HG03039 (cell line): ENCODE measurements around the gene NFE2L1.
A peak's percentile ranks its signal among the peaks of the same experiment; 100 is the strongest.

Source experiments
- ATAC-seq: cut with Tn5 transposase; IDR thresholded peaks from one replicate; pipeline ENCODE4 v1.9.1; 2021; ENCODE audit warnings: mild to moderate bottlenecking, moderate library complexity; ENCODE audit not compliant: unreplicated experiment

Gene NFE2L1

DNA sequence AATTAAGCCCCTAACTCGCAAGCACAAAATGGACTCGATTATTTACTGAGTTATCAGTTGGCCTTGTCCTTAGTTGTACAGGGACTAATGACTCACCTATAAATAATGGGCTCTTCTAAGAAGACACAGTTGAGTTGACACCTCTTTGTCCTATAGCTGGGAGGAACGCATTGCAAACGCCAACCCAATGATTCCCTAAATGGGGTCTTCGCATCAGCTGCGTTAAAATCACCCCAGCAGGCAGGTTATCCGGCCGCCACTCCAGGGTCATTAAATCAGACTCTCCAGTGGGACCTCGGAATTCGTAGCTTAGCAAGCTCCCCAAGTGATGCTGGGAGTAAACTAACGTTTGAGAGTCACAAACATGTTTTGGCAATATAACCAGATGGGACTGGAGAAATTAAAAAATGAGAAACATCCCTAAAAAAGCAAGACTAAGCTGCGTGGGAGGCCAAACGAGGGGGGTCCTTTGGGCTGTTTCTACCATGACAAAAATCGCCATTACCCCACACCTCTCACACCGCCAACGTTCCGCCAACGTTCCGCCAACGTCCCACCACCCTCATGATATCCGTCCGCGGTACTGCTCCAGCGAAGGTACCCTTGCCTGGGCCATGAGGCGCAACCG lies 932 bp upstream of the NFE2L1 start:
- ATAC-seq: no peak

DNA sequence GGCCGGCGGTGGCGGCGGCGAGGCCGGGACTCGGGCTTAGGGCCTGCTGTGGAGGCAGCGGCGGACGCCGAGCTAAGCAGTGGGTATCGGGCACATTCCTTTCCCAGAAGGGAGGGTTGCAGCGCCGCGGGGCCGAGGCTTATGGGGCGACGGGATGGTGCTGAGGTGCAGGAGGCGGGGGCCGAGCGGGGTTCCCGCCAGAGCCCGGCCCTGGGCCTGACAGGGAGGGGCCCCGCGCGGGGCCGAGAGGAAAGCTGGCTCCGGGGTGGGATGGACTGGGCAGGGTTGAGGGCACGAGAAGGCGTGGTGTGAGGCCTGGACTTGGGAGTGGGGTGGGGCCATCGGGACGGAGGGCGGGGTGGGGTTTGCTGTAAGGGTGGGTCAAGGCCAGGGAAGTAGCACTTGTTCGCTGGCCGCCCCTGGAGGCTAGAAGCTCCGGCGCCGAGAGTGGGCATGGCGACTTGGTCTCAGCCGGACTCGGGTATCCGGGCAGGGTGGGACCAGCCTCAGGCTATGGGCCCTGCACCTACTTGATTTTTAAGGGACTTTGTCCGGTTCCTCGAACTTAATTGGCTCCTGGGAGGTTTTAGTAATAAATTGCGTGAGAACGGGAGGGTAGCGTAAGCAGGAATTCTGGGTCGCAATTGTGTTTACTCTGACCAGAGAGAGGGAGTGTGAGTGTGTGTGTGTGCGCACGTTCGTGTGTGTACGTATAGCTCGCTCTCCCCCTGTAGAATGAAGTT lies 396 bp downstream of the NFE2L1 start:
- ATAC-seq: peak; percentile 34

DNA sequence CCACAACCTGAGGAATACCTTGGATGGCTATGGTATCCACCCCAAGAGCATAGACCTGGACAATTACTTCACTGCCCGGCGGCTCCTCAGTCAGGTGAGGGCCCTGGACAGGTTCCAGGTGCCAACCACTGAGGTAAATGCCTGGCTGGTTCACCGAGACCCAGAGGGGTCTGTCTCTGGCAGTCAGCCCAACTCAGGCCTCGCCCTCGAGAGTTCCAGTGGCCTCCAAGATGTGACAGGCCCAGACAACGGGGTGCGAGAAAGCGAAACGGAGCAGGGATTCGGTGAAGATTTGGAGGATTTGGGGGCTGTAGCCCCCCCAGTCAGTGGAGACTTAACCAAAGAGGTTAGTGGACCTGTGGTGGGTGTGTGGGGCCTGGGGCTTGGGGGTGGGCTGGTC lies 3.1 kb downstream of the NFE2L1 start:
- ATAC-seq: no peak

DNA sequence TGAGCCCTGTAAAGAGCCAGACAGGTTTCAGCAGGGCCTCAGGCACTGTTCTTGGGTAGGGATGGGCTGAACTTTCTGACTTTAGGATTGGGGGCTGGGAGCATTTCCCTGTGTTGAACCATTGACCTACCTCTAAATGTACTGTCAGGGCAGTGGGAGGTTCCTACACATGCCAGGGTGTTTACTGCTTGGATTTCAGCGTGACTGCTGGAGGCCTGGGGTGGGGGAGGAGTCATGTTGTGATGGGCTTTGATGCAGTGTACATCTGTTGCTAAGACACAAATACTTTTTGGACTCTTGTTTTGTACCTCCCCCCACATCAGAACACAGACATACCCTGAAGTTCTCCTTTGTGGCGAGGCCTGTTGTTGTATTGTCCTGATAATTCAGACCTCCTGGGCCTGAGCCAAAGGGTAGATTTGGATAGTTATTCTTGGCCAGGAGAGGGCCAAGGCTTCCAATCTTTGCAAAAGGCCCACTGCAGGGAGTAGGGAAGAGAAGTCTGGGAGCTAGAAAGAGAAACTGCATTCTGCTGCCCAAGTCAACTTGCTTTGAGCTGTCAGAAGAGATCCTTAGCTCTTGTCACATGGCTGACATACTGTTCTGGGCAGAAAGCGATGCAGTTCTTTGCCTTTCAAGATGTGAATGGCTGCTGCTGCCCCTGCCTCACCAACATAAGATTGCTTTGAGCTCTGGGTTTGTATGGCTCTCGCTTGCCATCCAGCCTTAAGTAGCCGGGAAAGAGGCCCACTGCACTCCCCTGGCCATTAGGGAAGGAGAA lies 3.7 kb downstream of the NFE2L1 start:
- no peak for ATAC-seq

DNA sequence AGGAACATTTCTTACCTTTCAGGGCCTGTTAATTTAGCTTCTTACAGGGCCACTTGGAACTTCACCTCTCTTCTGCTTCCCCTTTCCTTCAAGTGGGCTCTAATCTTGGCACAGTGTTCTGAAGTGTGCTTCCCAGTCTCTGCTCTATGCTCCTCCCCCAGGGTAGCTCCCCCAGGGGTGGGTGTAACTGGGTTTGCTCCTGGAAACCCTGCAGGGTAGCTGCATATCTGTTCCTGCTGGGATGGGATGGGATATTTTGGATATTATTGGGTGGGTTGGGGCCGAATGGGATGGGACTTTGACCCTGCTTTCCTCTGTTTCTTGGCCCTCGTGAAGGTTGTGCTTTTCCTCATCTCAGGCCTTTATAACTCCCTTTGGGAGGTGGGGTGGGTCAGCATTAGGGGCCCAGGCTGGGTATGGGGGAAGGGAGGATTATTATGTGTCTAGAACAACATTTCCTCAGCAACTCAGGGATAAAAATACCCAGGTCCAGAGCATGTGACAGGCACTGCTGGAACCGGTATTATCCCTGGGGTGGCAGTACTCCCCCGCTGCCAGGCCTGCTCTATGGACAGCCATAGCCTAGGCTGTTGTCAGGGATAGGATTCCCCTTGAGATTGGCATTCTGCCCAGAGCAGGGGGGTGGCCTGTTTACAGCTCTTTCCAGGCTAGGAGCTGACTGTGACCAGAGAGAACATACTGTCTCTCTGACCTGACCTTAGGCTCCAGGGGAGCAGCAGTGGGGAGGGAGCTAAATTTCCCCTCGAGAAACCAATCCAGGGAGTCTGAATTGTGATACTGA lies 5.0 kb downstream of the NFE2L1 start:
- ATAC-seq: no peak

DNA sequence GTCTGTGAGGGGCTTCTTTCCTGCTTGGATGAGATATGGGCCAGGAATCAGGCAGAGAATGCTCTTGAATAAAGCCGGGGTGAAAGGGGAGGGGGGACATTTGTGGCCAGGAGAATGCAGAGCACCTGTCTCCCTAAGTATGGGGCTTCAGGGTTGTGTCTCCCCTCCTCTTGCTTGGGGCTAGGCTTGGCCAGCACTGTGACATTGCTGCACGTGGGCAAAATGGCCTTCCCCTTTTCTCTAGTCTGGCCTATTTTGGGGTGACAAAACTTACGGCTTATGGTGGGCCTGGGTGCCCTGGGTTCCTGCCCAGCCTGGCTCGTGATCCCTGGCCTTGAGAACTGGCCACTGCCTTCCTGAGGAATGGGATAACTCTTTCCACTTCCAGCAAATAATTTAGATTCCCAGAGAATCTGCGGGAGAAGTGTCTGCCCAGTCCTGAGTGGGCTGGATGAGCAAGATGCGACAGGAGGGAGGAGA lies 5.6 kb downstream of the NFE2L1 start:
- ATAC-seq: no peak

DNA sequence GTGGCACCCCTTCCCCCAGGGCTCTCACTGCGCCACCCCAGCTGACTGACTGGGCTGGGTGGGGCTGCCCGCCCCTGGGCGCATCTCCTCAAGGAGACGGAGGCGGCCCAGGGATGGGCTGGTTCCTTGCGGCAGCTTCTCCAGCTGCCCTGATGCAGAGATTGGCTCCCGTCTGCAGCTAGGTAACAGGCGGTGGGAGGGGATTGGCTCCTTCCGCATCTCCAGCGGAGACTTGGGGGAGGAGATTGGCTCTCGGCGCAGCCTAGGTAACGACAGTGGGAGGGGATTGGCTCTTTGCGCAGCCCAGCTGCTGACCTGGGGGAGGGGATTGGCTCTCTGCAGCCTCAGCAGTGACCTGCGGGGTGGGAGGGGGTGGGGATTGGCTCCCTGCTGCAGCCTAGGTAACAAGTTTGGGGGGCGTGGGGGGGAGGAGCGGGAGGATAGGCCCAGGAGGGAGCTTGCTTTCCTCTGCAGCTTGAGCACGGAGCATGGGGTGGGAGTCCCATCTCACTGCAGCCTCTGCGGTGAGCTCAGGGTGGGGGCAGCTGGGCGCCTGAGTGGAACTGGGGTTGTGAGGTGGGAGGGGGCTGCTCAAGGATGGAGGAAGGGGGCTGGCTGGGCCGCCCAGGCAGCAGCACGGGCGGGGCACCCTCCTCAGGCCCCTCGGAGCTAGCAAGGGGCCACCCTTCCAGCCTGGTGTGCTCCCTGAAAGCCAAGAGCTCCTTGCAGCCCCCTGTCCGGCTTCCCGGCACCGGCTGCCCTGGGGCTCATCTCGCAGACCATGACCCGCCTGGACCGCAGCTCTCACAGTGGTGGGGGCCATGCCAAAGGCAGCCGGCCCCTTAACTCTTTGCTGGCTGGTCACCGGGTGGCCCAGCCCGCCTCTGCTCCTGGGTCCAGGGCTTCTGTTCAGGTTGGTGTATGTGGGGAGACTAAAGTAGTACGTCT lies 6.4 kb downstream of the NFE2L1 start:
- no peak for ATAC-seq

DNA sequence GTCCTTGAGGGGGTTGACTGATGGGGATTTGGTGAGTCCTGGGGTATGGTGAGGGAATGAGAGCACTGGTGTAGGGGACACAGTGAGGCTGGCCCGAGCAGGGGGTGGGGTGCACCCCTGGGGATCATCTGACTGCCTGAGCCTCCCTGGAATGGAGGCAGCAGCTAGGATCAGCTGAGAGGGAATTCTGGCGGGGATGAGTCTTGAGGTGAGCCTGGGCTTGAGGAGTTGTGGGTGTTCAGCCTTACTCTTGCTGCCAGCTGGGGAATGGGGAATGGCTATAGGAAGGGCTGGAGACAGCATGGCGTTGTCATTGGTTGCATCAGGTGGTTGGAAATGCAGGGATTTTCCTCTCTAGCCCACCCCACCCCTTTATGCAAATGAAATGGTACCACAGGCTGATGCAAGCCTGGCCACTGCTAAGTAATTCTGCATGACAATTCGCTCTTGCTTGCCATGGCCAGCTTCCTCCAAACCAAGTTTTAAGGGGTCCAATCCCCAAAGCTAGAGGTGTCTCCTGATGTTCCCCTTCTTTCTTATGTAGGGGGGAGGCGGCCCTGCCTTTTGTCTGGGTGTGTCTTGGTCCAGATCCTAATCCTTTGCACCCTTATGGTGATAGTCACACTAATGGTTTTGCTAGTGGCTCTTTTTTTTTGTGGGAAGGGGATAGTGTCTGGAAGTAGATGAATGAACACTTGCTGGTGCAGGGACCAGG lies 7.5 kb downstream of the NFE2L1 start:
- ATAC-seq: no peak

DNA sequence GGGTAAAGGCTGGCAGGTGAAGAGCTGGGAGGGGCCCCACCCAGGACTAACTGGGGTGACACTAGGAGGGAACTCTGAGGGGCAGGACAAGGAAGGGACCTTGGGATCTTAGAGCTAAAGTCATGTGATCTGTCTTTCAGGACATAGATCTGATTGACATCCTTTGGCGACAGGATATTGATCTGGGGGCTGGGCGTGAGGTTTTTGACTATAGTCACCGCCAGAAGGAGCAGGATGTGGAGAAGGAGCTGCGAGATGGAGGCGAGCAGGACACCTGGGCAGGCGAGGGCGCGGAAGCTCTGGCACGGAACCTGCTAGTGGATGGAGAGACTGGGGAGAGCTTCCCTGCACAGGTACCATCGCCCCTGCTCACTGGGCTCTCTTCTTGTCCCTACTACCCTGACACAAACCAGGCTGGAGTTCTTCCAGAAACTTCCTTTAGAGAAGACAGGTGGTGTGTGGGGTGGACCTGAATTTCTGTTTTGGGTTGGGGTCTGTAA lies 8.1 kb downstream of the NFE2L1 start:
- no peak for ATAC-seq

DNA sequence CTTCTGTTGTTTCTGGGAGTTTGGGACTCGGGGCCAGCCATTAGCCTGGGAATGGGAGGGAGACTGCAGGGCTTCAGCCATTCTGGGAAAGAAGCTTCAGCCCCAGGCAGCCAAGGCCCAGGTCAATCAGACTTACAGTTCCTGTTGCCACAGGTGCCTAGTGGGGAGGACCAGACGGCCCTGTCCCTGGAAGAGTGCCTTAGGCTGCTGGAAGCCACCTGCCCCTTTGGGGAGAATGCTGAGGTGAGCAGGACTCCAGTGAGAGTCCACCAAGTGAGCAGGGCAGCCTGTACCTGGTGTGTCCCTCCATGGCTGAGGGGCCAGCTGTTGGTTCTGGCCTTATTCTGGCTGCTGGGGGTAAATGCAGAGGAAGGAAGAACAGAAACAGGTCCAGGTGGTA lies 8.7 kb downstream of the NFE2L1 start:
- no peak for ATAC-seq

DNA sequence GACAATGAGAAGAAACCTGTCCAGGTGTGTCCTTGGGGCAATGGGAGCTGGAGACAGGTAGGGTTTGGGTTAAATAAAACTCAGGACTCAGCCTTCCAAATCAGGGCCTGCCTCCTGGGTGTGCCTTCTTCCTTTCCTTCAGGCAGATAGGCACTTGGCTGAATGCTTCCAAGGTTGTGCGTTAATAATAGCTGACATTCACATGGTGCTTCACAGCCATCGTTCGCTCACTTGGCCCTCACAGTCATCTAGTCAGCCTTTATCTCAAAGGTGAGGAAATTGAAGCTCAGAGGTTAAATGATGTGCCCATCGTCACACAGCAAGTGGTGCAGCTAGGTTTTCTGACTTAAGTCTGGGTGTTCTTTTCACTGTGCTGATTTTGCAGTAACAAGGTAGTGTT lies 9.5 kb downstream of the NFE2L1 start:
- no peak for ATAC-seq

DNA sequence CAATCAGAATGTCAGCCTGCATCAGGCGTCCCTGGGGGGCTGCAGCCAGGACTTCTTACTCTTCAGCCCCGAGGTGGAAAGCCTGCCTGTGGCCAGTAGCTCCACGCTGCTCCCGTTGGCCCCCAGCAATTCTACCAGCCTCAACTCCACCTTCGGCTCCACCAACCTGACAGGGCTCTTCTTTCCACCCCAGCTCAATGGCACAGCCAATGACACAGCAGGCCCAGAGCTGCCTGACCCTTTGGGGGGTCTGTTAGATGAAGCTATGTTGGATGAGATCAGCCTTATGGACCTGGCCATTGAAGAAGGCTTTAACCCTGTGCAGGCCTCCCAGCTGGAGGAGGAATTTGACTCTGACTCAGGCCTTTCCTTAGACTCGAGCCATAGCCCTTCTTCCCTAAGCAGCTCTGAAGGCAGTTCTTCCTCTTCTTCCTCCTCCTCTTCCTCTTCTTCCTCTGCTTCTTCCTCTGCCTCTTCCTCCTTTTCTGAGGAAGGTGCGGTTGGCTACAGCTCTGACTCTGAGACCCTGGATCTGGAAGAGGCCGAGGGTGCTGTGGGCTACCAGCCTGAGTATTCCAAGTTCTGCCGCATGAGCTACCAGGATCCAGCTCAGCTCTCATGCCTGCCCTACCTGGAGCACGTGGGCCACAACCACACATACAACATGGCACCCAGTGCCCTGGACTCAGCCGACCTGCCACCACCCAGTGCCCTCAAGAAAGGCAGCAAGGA lies 10.4 kb downstream of the NFE2L1 start:
- no peak for ATAC-seq

DNA sequence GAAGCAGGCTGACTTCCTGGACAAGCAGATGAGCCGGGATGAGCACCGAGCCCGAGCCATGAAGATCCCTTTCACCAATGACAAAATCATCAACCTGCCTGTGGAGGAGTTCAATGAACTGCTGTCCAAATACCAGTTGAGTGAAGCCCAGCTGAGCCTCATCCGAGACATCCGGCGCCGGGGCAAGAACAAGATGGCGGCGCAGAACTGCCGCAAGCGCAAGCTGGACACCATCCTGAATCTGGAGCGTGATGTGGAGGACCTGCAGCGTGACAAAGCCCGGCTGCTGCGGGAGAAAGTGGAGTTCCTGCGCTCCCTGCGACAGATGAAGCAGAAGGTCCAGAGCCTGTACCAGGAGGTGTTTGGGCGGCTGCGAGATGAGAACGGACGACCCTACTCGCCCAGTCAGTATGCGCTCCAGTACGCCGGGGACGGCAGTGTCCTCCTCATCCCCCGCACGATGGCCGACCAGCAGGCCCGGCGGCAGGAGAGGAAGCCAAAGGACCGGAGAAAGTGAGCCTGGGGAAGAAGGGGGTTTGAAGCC lies 11.0 kb downstream of the NFE2L1 start:
- no peak for ATAC-seq

DNA sequence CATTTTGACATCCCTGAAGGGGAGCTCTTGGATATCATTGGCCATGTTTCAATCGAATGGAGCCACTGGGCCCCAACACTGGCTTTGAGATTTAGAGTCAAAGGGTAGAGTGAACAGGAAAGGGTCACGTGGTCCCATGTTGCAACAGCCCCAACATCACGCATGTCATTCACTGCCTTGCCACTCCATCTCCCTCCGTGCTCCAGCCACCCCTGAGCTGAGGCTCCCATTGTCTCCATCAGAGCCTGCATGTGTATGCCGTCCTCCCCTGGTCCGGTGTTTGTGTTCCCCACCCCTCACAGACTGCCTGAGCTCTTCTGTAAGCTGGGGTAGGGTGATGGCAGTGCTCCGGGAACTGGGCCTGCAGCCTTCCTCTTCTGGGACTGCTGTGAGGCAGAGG lies 12.1 kb downstream of the NFE2L1 start:
- ATAC-seq: no peak

DNA sequence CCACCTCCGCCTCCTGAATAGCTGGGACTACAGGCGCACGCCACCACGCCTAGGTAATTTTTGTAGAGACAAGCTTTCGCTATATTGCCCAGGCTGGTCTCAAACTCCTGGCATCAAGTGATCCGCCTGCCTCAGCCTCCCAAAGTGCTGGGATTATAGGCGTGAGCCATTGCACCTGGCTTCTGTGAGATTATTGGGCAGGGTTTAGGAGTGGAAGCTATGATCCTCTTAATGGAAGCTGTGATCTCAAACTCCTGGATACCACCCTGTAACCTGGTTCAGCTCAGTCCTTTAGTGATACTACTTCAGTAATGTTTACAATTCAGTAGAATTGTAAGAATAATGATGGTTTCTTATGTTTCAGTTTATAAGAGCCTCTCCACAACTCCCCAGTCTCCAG lies 14.1 kb downstream of the NFE2L1 start:
- ATAC-seq: no peak

DNA sequence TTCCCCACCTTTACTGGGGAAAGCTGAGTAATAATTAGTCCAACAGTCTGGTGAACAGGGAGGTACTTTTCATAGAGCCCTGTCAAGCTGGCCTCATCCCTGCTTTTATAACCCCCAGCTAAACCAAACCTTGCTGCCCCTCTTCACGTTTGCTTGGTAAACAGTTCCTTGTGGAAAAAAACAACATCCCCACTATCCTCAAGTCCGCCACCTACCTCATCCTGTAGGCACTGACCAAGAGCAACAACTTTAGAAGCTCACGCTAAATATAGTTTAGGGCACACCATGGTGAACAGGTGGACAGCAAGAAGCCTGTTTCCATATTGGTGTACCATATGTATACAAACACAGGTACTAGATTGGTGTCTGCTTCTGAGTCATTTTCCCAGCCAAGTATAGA lies 16.5 kb downstream of the NFE2L1 start:
- ATAC-seq: no peak

DNA sequence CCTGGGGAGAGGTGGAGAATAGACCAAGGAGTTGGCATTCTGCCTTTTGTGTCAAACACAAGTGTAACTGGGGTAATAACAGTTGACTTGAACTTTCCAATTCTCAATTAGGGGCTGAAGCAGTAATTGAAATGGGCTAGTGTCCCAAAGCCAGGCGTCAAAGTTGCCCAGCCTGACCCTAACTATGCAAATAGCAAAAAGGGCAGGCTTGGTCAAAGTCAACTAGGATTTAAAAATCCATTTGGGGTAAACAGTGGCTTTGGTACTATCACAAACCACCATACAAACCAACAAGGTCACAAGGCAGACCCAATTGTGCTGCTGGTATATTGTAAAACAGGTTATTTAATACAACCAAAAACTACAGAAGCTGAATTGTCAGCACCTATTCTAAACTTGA lies 18.0 kb downstream of the NFE2L1 start:
- ATAC-seq: no peak

DNA sequence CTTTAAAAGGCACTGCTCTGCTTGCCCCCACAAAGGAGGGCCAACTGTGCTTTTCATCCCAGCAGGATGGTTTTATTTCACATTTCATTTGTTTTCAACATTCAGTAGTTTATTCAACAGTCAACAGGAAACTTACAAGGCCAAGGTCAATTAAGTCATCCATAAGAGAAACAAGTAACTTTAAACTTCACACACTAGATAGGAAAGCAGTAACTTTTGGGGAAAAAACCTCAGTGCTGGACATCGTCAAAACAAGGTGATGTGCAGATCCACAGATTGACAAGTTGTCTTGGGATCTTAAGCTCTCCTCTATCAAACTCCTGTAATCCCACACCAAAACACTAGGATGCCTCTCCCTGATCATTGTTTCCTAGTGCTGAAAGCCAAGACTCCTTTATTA lies 18.5 kb downstream of the NFE2L1 start:
- no peak for ATAC-seq
